Left renal cortex interstitium (tissue), 4 donors: ENCODE measurements around the gene LFNG. TPM values are rescaled to one million over a fixed set of nuclear protein-coding genes. Genes with fewer than 3 reads are reported as not detected.

Experiments used
- DNase-seq, 4 donors: peaks; one replicate each; pipeline ENCODE4 v3.0.0-alpha.2; 2013; ENCODE audit warnings: low read depth in 4 of 4, low spot score in 2 of 4, missing footprints in 1 of 4
- polyA plus RNA-seq, 4 donors: library from polyadenylated mRNA; unstranded; fragments of 120-200 nt; gene quantifications; one replicate each; pipeline ENCODE4 v1.2.1, GENCODE V29; 2013; ENCODE audit not compliant: insufficient read length in 4 of 4

Gene LFNG
- polyA plus RNA-seq, 4 donors: 27.0 to 44.4 (median 38.0) TPM

- no peak for DNase-seq
These were observed 17.5 kb upstream of the LFNG start for GRCh38 chr7:2501947-2502646.

DNA sequence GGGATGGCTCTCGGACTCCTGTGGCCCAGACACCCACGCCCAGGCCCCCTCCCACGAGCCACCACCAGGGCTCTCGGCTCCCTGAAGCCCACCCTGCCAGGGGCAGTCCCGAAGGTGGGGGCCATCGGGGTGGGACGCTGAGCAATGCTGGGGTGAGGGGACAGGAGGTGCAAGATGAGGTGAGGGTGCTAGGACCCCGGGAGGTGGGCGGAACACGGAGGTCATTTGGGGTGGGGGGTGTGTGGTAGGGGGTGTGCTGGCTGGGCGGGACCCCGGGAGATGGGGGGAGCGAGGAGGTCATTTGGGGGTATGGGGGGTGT, 17.0 kb upstream of the LFNG start:
- DNase-seq: no peak

DNA sequence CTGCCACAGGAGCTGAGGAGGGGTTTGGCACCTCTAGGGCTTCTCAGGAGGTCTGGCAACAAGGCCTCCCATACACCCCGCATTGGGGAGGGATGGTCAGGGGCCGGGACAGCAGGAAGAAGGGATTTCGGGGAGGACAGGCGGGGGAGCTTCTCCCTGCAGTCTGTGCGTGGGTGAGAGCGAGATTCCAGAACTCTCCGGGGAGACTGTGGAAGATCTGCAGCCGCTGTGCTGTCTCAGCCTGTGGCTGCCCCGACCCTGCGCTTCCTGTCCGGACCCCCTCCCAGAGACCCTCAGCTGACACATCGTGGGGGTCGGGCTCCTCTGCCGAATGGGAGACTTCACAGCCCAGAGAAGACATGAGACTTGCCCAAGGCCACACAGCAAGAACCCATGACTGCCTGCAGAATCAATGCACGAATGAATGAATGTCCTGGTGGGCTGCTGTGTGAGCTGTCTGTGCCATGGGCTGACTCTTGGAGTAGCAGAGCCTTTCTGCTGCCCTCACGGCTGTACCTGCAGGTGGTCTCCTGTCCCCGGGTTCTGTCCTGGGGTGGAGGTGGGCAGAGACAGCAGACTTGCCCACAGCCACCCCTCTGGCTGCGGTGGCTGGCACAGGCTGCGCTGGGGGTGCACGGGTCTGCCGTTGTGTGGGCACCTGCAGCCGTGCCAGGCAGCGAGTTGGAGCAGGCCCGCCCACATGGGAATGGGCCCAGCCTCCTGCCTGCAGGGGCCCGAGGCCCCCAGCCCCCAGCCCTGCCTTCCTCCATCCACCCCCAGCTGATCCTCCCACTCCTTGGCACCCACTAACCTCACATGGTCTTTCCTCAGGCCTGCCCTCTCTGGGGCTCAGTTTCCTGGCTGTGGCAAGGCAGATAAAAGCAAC, 16.3 kb upstream of the LFNG start:
- no peak for DNase-seq

DNA sequence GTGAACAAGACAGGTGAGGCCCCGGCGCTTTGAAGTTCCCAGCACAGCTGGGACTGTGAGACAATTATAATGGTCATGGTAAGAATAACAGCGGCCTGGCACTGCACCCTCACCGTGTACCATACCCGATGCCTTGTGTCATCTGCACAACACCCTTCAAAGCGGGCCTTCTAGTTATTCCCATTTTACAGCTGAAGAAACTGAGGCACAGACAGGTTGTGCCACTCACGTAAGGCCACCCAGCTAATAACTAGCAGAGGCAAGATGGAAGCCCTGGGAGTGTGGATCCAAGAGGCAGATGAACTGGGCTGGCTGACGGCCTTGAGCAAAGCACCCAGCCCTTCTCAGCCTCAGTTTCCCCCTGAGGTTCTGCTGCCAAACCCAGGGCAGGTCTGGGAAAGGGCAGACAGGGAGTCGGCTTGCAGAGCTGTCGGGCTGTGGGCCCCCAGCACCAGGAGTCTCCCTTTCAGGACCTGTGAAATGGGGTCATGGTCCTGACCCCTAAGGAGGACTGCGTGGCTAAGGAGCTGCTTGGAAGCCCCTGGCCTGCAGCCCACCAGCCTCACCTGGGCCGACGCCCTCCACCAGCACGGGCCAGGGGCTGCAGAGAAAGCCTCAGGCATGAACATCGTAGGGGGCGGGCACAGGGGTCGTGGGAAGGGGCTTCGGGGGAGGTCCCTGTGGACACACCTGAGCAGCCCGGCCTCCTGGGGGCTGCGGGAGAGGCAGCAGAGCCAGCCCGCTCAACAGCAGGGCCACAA, 15.3 kb upstream of the LFNG start:
- DNase-seq: no peak

- no peak for DNase-seq
These were observed 14.6 kb upstream of the LFNG start for GRCh38 chr7:2504889-2505375.

- DNase-seq: no peak
These were observed 14.2 kb upstream of the LFNG start for GRCh38 chr7:2505401-2505800.

GRCh38 chr7:2507208-2507916, 12.2 kb upstream of the LFNG start:
- DNase-seq: no peak

- no peak for DNase-seq
These were observed 11.7 kb upstream of the LFNG start for GRCh38 chr7:2507917-2508306.

DNA sequence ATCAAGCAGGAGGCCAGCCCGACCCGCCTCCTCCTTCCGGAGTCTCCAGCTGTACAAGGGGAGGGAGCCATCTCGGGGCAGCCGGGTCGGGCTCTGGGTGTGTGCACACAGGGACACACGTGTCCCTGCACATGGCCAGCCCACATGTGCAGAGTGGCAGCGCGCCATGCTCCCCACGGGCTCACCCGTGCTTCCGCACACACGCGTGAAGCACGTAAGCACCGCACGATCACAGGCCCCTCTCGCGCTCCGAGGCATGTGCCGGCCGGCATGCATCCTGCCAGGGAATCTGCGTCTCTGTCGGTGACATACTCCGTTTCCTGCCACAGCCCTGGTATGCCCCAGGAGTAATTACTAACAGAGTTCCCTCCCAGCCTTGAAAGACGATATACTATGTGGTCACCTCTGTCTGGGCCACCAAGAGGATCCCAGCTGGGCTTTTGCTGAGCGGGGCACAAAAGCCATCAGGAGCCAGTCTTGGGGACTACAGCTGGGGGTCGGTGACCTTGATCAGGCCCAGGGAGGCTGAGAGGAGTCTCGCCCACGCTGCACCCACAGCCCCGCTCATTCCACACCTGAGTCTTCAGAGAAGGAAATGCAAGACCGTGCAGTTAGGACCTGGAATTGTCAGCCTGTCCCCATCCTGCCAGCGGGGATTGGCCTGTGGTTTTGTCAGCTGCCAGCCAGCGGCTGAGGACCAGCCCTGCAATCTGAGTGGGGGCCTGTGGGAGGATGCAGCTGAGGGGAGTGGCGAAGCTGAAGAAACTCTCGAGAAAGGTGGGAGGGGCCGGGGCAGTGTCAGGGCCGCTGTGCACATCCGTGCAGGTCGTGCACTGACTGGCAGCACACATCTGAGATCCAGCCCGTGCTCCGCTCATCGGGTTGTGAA, 11.0 kb upstream of the LFNG start:
- DNase-seq: no peak

DNA sequence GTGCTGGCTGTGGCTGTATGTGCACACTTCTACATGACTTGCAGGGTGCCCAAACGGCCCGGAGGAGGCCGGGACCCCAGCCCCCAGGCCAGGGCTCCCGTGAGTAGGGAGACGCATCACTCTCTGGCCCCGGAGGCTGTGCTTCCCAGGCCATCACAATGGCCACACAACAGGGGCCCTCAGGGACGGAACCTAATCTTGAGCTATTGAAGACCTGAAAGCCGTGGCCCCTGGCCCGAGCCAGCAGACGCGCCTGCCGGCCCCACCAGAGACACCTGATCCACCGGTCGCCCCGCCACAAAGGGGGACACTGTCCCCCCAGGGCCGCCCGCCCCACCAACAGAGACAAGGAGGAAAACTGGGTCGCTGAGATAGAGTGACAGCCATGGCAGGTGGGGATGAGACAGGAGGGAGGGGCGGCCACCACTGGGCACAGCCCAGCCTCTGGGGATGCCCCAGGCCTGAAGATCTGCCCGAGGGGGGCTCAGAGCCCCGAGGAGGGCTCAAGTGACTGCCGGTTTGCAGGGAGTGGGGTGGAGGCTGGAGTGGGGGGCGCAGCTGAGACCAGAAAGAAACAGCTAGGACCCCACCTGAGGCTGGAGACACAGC, 10.2 kb upstream of the LFNG start:
- DNase-seq: no peak

DNA sequence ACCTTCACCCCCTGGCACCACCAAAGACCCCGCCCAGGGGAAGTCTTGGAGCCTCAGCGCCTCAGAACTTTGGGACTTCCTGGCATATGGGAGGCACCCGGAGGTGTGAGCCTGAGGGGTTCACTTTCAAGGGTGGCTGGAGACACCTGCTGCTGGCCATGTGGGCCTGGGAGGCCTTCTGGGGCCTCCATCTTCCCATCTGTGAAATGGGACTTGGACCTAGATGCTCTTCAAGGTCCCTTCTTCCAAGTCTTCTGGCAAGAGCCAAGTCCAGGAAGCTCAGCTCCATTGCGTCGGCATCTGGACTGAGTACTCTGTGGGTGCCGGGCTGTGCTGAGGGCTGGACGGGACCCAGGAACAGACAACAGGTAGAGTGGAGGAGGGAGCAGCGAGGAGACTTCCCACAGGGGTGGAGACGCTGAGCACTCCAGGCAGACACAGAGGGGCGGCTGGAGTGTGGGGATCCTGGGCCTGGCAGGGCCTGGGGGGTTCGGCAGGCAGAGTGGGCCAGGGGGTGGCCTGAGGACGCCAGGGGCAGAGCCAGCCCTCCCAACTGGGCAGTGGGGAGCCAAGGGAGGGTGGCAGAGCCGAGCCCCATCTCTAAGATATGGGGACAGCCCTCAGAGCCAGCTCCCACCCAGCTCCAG, 9.3 kb upstream of the LFNG start:
- DNase-seq: no peak

GRCh38 chr7:2510909-2511768, 8.4 kb upstream of the LFNG start:
- no peak for DNase-seq

DNA sequence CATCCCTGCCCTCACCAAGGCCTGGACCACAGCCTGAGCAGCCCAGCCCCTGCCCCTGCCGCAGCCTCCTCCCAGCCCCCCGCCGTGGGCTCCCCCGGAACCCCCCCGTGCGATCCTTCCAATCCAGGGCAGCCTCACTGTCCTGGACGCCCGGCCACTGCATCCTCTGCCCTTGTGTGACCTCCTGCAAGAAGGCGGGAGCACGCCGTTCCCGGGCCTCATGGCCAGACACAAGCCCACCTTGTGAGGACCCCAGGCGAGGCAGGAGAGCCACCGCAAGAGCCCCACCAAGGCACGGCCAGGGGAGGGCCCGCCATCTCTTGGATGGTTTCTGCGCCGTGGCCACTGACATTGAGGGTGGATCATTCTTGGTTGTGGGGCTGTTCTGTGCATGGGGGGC, 7.8 kb upstream of the LFNG start:
- DNase-seq: no peak

DNA sequence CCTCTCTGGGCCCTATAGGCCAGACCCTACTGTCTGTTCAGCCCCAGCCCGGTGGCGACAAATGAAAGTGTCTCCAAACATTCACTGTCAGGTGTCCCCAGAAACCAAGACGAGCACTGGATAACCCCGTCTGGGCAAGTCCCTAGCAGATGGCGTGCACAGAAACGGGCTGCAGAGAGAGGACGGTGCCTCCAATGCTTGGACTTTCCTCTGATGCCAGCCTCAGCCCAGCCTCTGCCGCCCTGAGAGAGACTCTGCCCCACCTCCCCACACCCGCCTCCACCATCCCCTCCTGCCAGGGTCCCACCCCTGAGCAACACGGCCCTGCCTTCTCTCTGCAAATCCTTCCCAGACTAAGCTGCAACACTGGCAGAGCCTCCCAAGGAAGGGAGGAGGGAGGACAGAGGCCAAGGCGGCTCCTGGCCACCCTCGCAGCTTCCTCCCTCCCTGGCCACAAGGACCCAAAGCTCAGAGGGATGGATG, 7.4 kb upstream of the LFNG start:
- DNase-seq: no peak

DNA sequence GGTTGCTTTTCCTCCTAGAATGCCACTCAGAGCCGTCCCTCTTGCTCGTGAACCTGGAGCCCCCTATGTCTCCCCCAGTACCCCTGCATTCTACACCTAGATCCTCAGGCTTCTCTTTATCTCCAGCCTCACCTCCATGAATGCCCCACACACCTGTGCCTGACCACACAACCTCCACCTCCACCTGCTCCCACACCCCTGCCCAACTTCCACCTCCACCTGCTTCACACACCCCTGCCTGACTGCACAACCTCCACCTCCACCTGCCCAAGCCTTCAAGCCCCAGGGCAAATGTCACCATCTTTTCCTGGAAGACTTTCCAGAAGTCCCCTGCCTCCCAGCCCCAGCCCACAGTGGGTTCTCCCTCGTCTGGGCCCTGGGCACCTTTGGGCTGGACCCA, 6.9 kb upstream of the LFNG start:
- DNase-seq: no peak

DNA sequence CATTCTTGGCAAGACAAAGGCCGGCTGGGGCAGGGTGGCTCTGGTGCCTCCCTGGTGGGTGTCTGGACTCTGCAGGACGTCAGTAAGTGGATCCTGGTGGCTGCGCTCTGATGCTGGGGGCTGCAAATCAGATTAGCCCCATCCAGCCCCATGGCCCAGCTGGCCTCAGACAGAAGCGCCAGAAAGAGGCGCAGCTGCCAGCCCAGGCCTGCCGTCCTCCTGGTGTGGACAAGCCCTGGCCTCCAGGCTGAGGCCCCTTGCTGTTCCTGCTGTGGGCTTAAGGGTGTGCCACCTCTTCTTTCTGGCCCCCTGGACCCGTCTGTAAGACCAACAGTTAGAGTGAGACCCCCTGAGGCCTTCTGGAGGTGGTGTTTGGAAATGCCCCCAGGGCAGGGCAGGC, 5.9 kb upstream of the LFNG start:
- no peak for DNase-seq

- DNase-seq: no peak
These were observed 4.8 kb upstream of the LFNG start for GRCh38 chr7:2514473-2515423.
